Smooth muscle cell of the umbilical artery (primary cell): ENCODE results near the gene VPS37B. TPM values are rescaled to one million over a fixed set of nuclear protein-coding genes. Genes with fewer than 3 reads are reported as not detected.

Source experiments
- total RNA-seq: library from RNA; depleted of rRNA; stranded (reverse); fragments of >200 nt; gene quantifications from 2 replicates; pipeline ENCODE4 v1.2.3, GENCODE V29; 2014

Gene VPS37B, protein sequence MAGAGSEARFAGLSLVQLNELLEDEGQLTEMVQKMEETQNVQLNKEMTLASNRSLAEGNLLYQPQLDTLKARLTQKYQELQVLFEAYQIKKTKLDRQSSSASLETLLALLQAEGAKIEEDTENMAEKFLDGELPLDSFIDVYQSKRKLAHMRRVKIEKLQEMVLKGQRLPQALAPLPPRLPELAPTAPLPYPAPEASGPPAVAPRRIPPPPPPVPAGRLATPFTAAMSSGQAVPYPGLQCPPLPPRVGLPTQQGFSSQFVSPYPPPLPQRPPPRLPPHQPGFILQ
- total RNA-seq: 14.3 and 19.3 TPM in 2 replicates

DNA sequence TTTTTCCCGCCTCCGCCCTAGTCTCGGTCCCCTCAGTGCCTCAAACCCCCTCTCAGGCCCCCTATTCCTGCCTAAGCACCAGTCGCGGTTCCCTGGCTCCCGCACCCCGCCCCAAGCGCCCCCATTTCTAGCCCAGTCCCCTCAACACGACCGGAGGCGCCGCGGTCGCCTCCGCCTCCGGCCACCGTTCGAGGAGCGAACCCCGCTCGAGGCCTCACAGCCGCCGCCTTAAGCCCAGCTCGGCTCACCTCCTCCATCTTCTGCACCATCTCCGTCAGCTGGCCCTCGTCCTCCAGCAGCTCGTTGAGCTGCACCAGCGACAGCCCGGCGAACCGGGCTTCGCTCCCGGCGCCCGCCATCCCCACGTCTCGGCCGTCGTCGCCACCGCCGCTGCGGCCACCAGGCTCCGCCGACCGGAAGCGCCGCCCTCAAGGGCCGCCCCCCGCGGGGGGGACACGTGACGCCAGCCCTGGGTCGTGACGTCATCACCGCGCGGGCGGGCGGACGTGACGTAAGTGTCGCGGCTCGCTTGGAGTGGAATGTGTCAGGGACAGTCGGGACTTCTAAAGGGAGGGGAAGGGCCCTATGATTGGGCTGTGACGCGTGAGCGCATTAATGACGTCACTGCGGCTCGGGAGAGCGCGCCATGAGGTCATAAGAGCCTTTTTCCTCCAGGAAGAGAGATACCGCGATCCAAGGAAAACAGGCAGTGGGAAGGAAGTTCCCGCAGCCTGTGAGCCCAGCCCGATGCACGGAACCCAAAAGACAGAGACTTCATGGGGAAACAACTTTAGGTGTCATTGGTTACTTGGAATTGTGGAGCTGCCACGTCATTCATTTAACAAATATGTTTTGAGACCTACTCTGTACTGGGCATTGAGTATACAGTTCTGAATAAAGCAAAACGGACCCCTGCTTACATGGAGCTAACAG is at the start of gene VPS37B:
Gene VPS37B, minus strand, starts transcription at position 421 of the 933 bp plus-strand sequence. Its CDS starts 62 bp downstream, at position 359.

DNA sequence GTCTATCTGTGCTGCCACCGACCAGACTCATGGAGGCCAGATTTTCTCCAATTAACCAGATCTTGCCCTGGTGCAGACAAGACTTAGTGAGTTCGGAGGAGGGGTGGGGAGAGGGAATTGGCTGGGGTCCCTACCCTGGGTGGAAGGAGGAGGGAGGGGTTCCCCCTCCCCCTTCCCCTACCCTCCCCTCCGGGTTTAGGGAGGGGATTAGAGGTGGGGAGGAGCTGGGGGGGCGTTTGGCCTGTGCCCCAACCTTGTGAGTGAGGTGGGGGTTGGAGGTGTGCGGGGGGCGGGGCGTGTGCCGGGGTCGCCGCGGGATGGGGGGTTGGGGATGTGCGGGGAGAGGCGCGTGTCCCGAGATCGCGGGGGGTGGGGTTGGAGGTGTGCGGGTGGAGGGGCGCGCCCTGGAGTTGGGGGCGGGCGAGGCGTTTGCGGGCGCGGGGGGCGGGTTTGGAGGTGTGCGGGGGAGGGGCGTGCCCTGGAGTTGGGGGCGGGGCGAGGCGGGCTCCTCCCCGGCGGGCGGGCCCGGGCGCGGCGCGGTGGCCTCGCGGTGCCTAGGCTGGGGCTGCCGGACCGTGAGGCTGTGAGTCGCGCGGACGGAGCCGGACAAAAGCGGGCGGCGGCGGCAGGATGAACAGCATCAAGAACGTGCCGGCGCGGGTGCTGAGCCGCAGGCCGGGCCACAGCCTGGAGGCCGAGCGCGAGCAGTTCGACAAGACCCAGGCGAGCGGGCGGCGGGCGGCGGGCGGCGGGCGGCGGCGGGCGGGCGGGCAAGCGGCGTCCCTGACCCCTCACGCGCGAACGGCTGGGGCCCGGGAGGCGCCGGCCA is 60.8 kb downstream of the VPS37B start, which contains the start of gene HIP1R:
Gene HIP1R, plus strand, starts transcription at position 537 of the 829 bp plus-strand sequence. Its CDS starts 94 bp downstream, at position 631.

Other genes starting within 250 kb of the VPS37B start
- not detected in 2 replicates for gene HCAR2, start 192.8 kb downstream of the VPS37B start, total RNA-seq
- not detected in 2 replicates for gene HCAR3, start 179.3 kb downstream of the VPS37B start, total RNA-seq
- not detected in 2 replicates for gene HCAR1, start 165.3 kb downstream of the VPS37B start, total RNA-seq
- 26.1 and 36.2 TPM in 2 replicates for gene DENR, start 143.3 kb downstream of the VPS37B start, total RNA-seq
- 0.89 and 0.97 TPM in 2 replicates for gene CCDC62, start 121.6 kb downstream of the VPS37B start, total RNA-seq
- 5.9 and 12.6 TPM in 2 replicates for gene HIP1R, start 60.7 kb downstream of the VPS37B start, total RNA-seq
- 8.9 and 9.2 TPM in 2 replicates for gene ABCB9, start 70.3 kb upstream of the VPS37B start, total RNA-seq
- gene OGFOD2, start 79.1 kb upstream of the VPS37B start, total RNA-seq: 8.6 and 10.1 TPM in 2 replicates
- gene ARL6IP4, start 84.6 kb upstream of the VPS37B start, total RNA-seq: 105 and 114 TPM in 2 replicates